GM18519 (cell line): ENCODE measurements around the gene PCP4.
"Not testable (repeated sequence)": the region's sequence is repeated elsewhere in the genome, so short reads cannot be mapped to it uniquely, and the experiment has no call there.

Experiments used
- ATAC-seq: cut with Tn5 transposase; IDR thresholded peaks from one replicate; pipeline ENCODE4 v1.9.1; 2021; ENCODE audit warnings: mild to moderate bottlenecking, moderate library complexity; ENCODE audit not compliant: unreplicated experiment, low FRiP score

The PCP4 gene

DNA sequence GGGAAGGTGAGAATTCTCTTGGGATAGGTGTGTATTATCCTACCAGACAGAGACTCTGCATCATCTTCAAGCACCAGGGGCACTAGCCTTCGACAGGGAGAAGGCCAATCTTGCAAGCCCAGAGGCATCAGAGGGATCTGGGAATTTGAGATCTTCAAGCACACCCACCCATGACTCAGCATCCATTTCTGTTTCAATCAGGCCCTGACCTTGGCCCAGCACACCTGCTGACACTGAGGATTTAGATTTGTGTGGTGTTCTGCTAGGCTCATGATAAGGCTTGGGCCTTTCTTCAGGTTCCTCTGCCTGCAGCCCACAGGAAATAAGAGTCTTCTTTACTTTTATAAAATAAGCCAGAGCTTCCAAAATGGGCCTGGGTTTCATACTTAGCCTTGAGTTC, 6.6 kb upstream of the PCP4 start:
- ATAC-seq: no peak

DNA sequence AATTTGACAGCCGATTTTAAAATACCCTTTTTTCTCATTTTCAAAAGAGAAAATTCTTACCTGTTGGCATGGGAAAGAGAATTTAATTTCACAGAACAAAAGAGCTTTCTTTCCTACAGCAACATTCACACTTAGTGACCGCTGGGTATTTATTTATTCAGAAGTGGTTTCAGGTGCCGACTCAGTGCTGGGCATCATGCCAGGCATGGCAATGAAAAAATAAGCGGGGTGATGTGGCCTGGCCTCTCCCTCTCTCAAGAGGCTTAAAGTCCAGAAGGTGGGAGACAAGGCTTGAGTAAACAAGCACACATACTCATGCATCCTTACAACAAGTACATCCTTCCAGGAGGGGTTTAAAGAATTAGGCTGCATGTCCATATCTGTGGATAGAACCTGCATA, 4.1 kb upstream of the PCP4 start:
- ATAC-seq: no peak

DNA sequence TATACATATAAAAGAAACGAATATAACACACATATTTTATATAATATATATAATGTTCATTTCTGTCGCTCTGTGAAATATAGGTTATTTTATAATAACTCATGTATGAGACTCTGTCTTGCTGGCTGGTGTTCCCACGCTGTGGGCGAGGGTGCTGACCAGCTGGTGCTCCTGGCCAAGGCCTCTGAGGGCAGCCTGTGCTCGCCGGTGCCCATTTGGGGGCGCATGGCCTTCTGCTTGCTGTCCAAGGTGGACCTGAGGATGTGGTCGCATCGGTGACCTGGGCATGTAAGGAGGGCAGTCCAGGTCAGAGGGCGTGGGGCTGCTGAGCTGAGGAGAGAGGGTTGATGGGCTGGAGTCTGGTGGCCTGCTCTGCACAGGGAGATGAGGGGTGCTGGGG, 1.1 kb upstream of the PCP4 start:
- ATAC-seq: no peak

DNA sequence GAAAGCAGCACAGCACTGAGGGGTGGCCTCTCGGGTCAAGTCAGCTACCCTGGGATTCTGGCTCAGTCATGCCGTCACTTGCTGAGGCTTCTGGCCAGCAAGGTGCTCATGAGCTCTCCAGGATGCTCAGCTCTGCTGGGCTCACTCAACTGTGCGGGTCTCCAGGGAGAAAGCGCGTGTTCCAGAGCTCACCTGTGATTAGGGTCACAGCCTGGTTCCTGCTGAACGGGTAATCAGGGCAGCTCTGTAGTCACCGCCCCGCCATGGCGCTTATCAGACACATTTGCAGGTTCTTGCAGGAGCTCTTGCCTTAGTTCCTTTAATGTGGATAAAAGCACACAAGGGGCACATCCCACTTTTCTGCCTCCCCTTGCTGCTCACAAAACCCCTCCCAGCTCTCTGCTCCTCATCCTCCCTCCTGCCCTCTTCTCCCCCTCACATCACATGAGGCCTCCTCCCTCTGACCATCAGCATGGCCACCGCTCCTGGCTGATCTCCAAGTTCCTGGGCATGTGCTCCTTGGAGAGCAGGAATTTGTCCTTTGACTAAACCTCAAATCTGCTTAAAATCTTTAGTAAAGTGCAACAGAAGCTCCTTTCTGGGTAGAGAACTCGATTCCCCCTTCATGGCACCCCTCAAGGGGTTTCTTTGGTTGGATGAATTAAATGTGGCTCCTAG, 2.0 kb downstream of the PCP4 start:
- ATAC-seq: no peak

DNA sequence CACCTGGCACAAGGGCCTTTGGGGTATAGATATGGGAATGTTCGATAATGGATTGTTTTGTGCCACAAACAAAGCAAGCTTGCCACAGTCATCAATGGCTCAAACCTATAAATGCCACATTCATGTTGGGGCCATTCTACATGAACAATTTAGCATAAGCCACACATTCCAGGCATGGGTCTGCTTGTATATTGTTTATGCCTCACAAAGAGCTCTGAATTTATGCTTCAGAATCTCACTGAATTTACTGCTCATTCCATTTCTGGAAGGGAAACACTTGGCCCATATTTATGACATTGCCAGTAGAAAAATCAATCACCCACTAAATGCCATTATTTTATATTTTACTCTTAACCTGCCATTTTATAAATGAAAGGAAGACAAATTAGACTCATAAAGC, 6.4 kb downstream of the PCP4 start:
- ATAC-seq: no peak

DNA sequence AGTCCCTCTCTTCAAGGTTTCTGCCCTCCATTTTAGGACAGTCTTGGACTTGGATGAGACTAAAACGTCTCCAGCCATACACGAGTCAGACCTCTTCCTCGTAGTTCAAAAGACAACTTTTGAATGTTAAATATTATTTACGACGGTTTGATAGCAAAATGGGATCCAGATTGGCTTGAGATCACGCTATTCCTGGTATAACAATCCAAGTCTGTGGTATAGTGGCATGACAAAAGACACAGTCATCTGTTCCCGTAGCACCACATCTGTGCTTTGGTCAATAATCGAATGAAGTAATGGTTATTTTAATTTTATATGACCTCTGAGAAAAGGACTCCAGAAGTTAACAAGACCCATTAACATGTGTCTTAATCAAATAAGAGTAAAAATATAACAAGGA, 7.0 kb downstream of the PCP4 start:
- no peak for ATAC-seq

DNA sequence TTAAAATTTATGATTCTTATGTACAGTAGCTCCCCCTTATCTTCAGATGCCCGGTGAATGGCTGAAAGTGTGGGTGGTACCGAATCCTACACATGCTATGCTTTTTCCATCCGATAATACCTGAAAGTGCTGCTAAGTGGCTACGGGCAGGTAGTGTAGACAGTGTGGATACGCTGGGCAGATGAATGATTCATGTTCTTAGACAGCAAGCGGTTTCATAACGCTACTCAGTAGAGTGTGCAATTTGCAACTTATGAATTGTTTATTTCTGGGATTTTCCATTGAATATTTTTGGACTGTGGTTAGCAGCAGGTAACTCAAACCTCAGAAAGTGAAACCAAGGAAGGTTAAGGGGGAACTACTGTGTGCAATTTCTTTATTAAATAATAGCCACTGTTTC, 7.5 kb downstream of the PCP4 start:
- no peak for ATAC-seq

DNA sequence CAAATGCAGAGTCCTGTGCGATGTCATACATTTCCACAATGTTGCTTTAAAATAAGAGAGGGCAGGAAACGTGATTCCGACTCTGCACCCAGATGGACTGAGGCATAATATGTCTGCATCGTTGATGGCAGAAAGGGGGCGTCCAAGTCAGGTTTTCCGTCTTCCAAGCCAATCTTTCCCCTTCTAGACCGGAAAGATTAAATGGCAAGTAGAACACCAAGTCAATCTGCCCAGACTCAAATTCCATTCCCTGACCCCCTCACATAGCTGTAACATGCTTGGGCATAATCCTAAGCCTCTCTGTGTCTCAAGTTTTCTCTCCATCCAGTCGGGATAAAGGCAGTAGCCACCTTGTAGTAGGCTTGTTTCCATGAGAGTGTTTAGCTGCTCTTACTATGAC, 14.4 kb downstream of the PCP4 start:
- no peak for ATAC-seq

DNA sequence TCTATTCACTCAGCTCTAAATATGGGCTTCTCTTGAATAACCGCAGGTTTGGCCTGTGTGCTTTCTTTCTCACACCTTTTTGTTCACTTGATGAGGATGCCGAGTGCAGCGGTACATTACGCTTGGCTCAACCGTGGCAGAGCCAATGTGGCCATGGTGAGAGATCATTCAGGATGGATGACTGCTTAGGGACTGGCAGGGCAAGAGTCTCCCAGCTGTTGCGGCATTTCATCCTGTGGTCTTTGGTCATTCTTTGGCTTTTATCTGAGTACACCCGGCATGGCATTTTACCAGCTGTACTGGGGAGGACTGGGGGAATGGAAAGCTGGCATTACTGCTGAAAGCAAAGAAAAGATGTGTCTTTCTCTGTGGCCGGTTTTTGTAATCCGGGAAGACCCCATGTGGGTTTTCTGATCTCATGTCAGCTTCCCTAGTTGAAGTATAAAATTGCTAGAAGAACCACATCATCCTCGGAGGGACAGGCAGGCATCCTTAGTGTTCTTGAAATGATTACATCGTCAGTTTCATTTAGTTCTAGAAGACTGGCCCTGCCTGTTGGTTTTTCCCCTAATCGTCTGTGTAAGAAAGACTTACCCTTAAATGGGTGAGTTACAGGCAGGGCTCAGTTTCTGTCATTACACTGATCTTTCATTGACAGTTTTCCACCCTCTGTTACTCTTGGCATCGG, 15.1 kb downstream of the PCP4 start:
- ATAC-seq: no peak

DNA sequence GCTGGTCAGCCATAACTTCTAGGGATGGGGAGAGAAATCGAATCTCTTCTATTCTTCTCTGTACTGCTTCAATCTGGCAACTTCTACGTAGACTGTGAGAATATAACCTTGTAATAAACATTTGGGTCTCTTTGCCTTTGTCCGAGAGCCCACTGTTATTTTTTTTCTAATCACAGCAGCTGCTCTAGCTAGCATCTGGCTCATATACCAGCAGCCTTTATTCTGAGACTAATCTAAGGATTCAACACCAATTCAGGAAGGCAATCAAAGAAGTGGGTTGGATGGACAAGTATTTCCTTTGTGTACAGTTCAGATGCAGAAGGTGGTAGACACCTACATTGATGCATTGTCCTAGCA, 15.6 kb downstream of the PCP4 start:
- no peak for ATAC-seq

DNA sequence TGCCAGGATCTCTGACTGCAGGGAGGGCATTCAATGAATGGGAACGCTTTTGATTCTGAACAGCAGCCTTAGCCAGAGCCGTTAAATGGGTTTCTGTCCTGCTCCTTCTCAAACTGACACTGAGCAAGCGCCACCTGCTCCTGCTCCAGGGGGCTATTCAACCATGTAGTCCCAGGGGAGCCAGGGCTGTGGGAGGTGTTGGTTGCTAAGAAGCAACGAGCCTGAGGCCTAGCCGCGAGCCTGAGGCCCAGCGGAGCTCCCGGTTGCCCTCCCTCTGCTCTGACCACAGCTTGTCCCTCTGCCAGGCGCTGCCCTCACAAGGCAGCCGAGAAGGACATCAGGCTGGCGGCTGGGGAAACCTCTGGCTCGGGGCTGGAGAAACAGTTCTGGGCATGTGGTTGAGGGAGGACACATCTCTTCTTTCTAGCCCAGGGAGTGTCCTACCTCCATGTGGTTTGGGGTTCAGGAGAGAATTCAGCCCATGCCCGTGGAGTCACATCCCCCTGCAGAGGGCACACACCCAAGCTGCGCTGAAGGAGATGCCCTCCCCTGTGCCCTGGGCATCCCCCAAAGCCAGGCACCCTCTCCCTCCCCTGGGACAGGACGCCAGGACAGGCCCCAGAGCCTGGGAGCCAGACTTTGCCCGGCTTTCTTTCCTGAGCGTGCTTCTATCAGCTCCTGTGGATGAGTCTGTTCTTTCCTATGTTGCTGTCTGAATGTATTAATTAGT, 18.0 kb downstream of the PCP4 start:
- ATAC-seq: no peak

DNA sequence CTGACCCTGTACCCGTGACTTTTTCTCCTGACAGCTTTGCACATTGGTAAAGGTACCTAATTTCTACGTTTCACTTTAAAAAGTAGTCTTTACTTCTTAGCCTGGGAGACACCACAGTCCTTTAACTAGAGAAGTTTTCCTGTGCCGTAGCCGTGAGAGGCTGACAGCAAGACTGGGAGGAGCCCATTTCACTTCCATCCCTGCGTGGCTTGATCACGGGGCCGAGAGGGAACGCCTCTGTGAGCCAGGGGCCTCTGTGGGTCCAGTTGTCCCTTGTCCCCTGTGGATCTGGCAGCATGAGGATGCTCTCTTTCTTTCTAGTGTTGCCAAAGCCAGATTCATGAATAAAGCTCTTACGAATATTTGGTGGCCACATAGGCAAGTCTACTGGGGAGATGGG, 21.6 kb downstream of the PCP4 start:
- no peak for ATAC-seq

DNA sequence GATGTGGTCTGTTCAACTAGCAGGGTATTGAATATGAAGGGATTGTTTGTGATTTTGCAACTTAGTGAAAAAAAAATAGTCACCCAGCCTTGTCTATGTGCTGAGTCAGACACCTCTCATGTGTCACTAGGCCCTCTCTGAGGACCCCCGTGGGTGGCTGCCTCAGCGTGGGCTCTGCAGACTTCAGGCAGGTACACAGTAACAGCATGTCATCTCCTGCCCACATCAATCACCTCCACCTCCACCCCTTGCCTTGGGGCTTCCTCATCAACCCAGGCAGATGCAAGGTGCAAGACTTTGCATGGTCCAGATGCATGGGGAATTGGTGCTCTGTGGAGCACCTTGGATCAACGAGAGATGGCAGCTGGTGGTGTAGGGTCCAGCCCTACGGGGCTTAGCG, 23.9 kb downstream of the PCP4 start:
- no peak for ATAC-seq

DNA sequence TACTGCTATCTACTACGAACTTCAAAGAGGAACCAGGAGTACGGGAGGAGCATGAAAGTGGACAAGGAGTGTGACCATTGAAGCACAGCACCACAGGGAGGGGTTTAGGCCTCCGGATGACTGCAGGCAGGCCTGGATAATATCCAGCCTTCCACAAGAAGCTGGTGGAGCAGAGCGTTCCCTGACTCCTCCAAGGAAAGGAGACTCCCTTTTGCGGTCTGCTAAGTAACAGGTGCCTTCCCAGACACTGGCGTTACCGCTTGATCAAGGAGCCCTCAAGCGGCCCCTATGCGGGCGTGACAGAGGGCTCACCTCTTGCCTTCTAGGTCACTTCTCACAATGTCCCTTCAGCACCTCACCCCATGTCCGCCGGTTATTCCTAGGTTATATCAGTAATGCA, 24.6 kb downstream of the PCP4 start:
- ATAC-seq: not testable (repeated sequence)

DNA sequence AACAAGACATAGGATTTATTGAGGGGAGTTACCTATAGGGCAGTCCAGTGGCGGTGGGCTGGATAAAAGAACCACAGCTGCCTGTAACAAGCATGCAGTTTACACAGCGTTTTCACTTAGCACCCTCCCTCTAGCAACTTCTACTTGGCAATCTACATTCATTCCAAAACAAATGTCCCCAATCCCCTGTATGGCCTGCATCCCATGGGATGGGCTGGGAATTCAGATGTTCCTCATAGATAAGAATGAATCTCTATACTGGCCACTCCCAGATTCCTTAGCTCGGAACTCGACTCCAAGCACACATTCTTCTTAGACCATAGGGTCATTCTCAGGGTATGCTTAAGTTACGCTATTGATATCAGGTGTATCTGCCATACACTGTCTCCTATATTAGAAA, 33.3 kb downstream of the PCP4 start:
- ATAC-seq: no peak

DNA sequence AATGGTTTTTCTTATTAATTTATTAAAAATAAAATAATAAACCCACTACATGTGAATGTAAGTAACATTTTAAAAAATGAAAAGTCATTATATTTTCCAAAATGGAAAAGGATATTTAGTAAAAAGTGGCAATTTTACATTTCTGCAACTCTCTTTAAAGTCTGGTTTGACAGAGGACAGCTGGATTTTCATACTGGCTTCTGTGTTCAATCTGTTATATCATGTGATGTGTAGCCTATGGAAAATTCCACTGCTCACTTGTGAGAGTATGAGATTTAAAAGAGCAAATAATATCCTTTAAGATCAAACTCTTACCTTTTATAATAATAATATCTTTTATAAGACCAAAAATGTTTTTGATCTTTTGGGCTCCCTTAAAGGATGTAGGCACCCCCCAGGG, 33.7 kb downstream of the PCP4 start:
- no peak for ATAC-seq

DNA sequence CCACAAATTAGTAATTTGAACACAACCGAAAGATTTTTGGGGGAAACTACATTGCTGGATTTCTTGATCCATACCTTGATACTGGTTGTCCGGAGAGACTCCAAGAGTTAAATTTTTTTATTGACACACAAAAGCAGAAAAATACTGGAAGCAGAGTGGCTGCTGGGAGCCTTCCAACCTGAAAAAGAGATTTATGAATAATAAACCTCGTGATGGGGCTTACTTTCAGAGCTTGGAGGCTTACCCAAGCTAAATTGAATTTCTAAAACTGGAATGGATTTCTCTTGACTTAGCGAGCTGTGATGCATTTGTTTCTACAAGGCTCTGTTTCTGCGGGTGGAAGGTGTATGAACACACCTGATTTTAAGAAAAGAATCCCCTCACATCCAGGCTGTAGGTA, 35.7 kb downstream of the PCP4 start:
- no peak for ATAC-seq

DNA sequence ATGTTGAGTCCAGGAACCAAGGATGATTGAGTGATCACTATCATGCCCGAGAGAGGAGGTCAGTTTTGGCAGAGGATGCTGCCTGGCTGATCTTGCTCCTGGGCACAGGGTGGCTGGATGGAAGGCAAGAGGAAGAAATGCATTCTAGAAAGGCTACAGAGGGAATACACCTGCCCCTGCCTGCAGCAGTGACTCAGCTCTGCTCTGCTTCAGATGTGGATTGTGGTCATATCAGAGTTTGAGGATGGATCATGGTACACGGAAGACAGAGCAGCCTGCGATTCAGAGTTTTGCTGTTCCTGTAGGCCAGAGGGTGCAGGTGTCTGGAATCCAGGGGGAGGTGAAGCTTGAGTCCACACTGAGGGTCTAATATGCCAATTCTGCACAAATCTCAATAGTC, 37.2 kb downstream of the PCP4 start:
- no peak for ATAC-seq

DNA sequence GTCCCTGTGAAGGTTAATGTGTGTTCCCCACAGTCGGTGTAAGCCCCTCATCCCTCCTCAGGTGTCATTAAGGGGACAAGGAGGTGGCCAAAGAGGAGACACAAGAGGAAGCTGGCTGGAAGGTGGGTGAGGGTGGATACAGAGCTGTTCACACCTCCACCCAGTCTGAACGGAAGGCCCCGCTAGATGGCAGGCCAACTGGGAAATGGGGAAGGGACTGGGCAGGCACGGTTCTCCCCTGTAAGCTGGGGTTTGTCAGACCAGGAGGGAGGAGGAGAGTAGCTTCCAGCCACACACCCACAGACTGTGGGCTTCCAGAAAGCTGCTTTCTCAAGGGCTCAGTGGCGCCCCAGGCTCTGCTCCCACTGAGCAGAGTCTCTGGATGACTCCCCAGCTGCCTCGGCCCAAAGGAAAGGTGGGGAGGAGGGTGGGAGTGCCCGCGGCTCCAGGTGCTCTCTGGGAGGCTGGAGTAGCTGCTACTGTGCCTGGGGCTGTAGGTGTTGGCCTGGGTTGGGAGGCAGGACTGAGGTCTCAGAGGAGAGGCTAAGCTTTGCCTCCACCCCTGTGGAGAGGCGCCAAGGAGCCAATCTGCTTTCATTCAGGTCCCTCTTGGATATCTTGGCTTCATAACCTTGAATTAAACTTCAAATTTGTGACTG, 41.2 kb downstream of the PCP4 start:
- no peak for ATAC-seq

DNA sequence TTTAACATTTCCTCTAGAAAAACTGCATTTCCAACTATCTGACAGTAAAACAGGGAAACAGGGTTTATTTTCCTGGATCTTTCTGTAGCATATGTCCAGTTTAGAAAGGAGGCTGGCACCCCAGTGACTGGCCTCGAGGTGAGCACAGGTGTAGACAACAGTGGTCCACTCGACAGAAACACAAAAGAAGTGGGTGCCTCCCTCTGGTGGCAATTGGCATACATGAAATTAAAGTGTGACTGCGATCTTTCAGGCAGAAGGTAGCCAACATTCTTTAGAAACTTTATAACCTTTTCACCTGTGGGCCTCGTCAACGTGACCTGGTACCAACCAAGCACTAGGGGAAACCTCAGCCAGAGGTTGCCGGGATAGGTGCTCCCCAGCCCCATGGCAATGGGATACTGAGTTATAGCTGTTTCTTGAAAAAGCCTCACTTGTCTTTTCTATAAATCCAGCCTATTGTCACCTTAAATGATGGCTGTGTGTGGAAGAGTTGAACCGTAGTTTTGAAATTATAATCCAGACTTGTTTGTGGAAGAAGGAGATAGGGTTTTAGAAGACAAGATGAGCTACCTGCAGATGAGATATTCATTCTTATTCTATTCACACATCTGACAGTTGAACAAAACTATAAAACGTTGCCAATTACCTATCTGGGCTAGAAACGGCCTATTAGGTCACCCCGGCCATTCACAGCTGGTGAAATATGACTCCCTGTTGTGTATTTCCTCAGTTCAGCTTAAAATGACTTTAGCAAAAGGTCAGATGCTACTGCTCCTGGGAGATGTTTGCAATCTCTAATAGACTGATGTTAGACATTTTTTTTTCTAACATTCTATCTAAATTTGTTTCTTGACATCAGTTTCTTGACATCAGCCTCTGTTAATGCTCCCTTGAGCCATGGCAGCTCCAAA, 44.3 kb downstream of the PCP4 start:
- no peak for ATAC-seq
